Caco-2 (cell line): Measurements from ENCODE around the gene VMA21. TPM values are rescaled to one million over a fixed set of nuclear protein-coding genes. Genes with fewer than 3 reads are reported as not detected.

ENCODE experiments used
- BruUV-seq: library from RNA; stranded (reverse); fragments of 400-500 nt; replicated peaks from 2 replicates; lab custom pipeline; 2021; lab: Mats Ljungman, UMichigan
- CTCF ChIA-PET: fragments of 300-600 bp; sonication (Branson Sonifier 250); formaldehyde crosslinking; loops from one replicate; lab custom pipeline; 2022; ENCODE audit warnings: antibody characterized with exemption; lab: Charles Lee
- POLR2A ChIA-PET: fragments of 300-600 bp; sonication (Branson Sonifier 250); formaldehyde crosslinking; loops from one replicate; lab custom pipeline; 2022; ENCODE audit warnings: antibody characterized with exemption; lab: Charles Lee
- DNase-seq, 2 experiments: peaks; one replicate each; pipeline versions ENCODE4 v3.0.0 to v3.0.0-alpha.2; 2020 to 2022
- H3K27me3 ChIP-seq: replicated peaks from 2 replicates; pipeline ENCODE4 v1.6.0; 2011; ENCODE audit warnings: low read length; ENCODE audit not compliant: control insufficient read depth, insufficient read depth
- H3K36me3 ChIP-seq: 2 replicates; pipeline ENCODE4 v1.5.1; 2011; ENCODE audit warnings: low read length; ENCODE audit not compliant: control insufficient read depth, insufficient read depth
- H3K4me1 ChIP-seq: fragments of 250-450 bp; sonication (Bioruptor Pico); 2 replicates; pipeline ENCODE4 v1.5.1; 2020; ENCODE audit warnings: mild to moderate bottlenecking
- H3K4me3 ChIP-seq: 2 replicates; pipeline ENCODE4 v1.5.1; 2011; ENCODE audit warnings: low read depth, mild to moderate bottlenecking, control low read depth, low read length
- H3K9me3 ChIP-seq: fragments of 250-450 bp; sonication (Bioruptor Pico); 2 replicates; pipeline ENCODE4 v1.5.1; 2020; ENCODE audit warnings: mild to moderate bottlenecking, moderate library complexity
- H3K27ac Mint-ChIP-seq: one replicate; pipeline ENCODE4 v1.8.0; 2022; ENCODE audit warnings: mixed read lengths; ENCODE audit not compliant: unreplicated experiment
- H3K27me3 Mint-ChIP-seq: one replicate; pipeline ENCODE4 v1.8.0; 2022; ENCODE audit warnings: mixed read lengths; ENCODE audit not compliant: insufficient read depth, unreplicated experiment
- H3K36me3 Mint-ChIP-seq: one replicate; pipeline ENCODE4 v1.8.0; 2022; ENCODE audit warnings: mild to moderate bottlenecking, mixed read lengths; ENCODE audit not compliant: insufficient read depth, unreplicated experiment
- H3K4me1 Mint-ChIP-seq: one replicate; pipeline ENCODE4 v1.8.0; 2022; ENCODE audit warnings: low read depth, mixed read lengths; ENCODE audit not compliant: unreplicated experiment
- H3K4me3 Mint-ChIP-seq: one replicate; pipeline ENCODE4 v1.8.0; 2022; ENCODE audit warnings: mild to moderate bottlenecking, moderate library complexity, mixed read lengths; ENCODE audit not compliant: unreplicated experiment
- H3K9me3 Mint-ChIP-seq: one replicate; pipeline ENCODE4 v1.8.0; 2022; ENCODE audit warnings: mixed read lengths; ENCODE audit not compliant: unreplicated experiment
- intact Hi-C: fragments of 100-400 bp; cut with micrococcal nuclease; formaldehyde crosslinking; loops from one replicate; pipeline ENCODE4 v1.10.0; 2022; ENCODE audit not compliant: unreplicated experiment
- total RNA-seq: library from RNA; stranded (reverse); gene quantifications from 2 replicates; pipeline ENCODE4 v1.2.3, GENCODE V29; 2022
- TF ChIP-seq, protein P1 (sequence below), 2 experiments: fragments of 200-600 bp in 1 of 2; IDR thresholded peaks; 1 replicate in 1 of 2; 2 replicates in 1 of 2; pipeline versions ENCODE4 v1.5.1 to v1.8.0; 2011 to 2022; ENCODE audit warnings: antibody characterized with exemption in 1 of 2, control low read depth in 1 of 2, inconsistent platforms in 1 of 2, low read depth in 1 of 2, low read length in 1 of 2, mild to moderate bottlenecking in 1 of 2, moderate library complexity in 1 of 2; ENCODE audit not compliant: insufficient read depth in 1 of 2, severe bottlenecking in 1 of 2, unreplicated experiment in 1 of 2

VMA21 gene
- total RNA-seq, 1 experiment from 2014 or later, result 39.3 TPM

GRCh38 chrX:151424505-151424904, 27.5 kb downstream of the VMA21 start:
- Mint-ChIP-seq H3K4me1 (no peaks in the 10 kb centered on the region), H3K4me3 (no peak overlapping the region), H3K27ac (no peak overlapping the region), H3K36me3 (no peaks in the 10 kb centered on the region), H3K9me3 (no peaks in the 10 kb centered on the region), H3K27me3 (no peaks in the 10 kb centered on the region)
- intact Hi-C loops, result no loop called here
- TF ChIP-seq, protein P1, sequence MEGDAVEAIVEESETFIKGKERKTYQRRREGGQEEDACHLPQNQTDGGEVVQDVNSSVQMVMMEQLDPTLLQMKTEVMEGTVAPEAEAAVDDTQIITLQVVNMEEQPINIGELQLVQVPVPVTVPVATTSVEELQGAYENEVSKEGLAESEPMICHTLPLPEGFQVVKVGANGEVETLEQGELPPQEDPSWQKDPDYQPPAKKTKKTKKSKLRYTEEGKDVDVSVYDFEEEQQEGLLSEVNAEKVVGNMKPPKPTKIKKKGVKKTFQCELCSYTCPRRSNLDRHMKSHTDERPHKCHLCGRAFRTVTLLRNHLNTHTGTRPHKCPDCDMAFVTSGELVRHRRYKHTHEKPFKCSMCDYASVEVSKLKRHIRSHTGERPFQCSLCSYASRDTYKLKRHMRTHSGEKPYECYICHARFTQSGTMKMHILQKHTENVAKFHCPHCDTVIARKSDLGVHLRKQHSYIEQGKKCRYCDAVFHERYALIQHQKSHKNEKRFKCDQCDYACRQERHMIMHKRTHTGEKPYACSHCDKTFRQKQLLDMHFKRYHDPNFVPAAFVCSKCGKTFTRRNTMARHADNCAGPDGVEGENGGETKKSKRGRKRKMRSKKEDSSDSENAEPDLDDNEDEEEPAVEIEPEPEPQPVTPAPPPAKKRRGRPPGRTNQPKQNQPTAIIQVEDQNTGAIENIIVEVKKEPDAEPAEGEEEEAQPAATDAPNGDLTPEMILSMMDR (IDR thresholded peaks at IDR 0.05; ENCODE audit: insufficient read depth in 1 of 2, low read depth in 1 of 2, low read length in 1 of 2, severe bottlenecking in 1 of 2, unreplicated experiment in 1 of 2), result no peak
- ChIA-PET POLR2A (no interaction called here), CTCF (no interaction called here)
- no peaks in the 10 kb centered on the region for H3K27me3 ChIP-seq
- no peaks in the 10 kb centered on the region for H3K4me1 ChIP-seq
- H3K4me3 ChIP-seq, result no peak overlapping the region
- H3K9me3 ChIP-seq, result no peaks in the 10 kb centered on the region
- H3K36me3 ChIP-seq, result no peaks in the 10 kb centered on the region
- no TSS peak for BruUV-seq
- DNase-seq, result no peak

DNA sequence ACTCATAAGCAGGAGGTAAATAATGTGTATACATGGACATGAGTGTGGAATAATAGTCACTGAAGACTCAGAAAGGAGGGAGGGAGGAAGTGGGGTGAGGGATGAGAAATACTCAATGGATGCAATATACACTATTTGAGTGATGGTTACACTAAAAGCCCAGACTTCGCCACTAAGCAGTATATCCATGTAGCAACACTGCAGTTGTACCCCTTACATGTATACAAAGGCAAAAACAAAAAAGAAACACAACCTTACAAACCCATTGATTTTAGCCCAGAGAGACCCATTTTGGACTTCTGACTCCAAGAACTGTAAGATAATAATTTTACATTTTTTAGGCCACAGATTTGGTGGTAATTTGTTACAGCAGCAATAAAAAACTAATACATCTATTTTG, 51.5 kb downstream of the VMA21 start:
- no TSS peak for BruUV-seq
- H3K9me3 Mint-ChIP-seq, result no peaks in the 10 kb centered on the region
- H3K4me3 Mint-ChIP-seq, result no peak overlapping the region
- intact Hi-C loops, result no loop called here
- TF ChIP-seq, protein P1 (IDR thresholded peaks at IDR 0.05; ENCODE audit: insufficient read depth in 1 of 2, low read depth in 1 of 2, low read length in 1 of 2, severe bottlenecking in 1 of 2, unreplicated experiment in 1 of 2), result no peak
- Histone ChIP-seq H3K27me3 (no peaks in the 10 kb centered on the region), H3K9me3 (no peaks in the 10 kb centered on the region), H3K36me3 (no peaks in the 10 kb centered on the region), H3K4me3 (no peak overlapping the region), H3K4me1 (no peaks in the 10 kb centered on the region)
- ChIA-PET POLR2A (no interaction called here), CTCF (no interaction called here)
- DNase-seq, result no peak
- no peaks in the 10 kb centered on the region for H3K36me3 Mint-ChIP-seq
- no peak overlapping the region for H3K27ac Mint-ChIP-seq
- H3K4me1 Mint-ChIP-seq, result no peaks in the 10 kb centered on the region
- H3K27me3 Mint-ChIP-seq, result no peaks in the 10 kb centered on the region

GRCh38 chrX:151458824-151459223, 61.8 kb downstream of the VMA21 start:
- Mint-ChIP-seq H3K4me1 (no peaks in the 10 kb centered on the region), H3K9me3 (no peaks in the 10 kb centered on the region), H3K27me3 (no peaks in the 10 kb centered on the region), H3K27ac (no peak overlapping the region), H3K4me3 (no peak overlapping the region), H3K36me3 (no peaks in the 10 kb centered on the region)
- ChIA-PET CTCF (no interaction called here), POLR2A (no interaction called here)
- Histone ChIP-seq H3K4me3 (no peak overlapping the region), H3K36me3 (no peaks in the 10 kb centered on the region), H3K4me1 (no peaks in the 10 kb centered on the region), H3K27me3 (no peaks in the 10 kb centered on the region), H3K9me3 (no peaks in the 10 kb centered on the region)
- intact Hi-C loops, result no loop called here
- BruUV-seq, result no TSS peak
- no peak for DNase-seq
- TF ChIP-seq, protein P1 (IDR thresholded peaks at IDR 0.05; ENCODE audit: insufficient read depth in 1 of 2, low read depth in 1 of 2, low read length in 1 of 2, severe bottlenecking in 1 of 2, unreplicated experiment in 1 of 2), result no peak

Other genes starting within 250 kb of the VMA21 start
- not detected in 2 replicates for gene GPR50, start 220.6 kb upstream of the VMA21 start, total RNA-seq
- not detected in 2 replicates for gene PASD1, start 166.5 kb downstream of the VMA21 start, total RNA-seq